Heart left ventricle (tissue), 16 donors: ENCODE results near the gene FANCI. TPM values are rescaled to one million over a fixed set of nuclear protein-coding genes. Genes with fewer than 3 reads are reported as not detected.

Experiments
- ATAC-seq, 4 donors: fragments of 200-7000 bp; cut with Tn5 transposase; one replicate each; pipeline ENCODE4 v1.9.1; 2020 to 2022; ENCODE audit warnings: moderate library complexity in 4 of 4, mild to moderate bottlenecking in 3 of 4, moderate number of reproducible peaks in 1 of 4
- DNase-seq, 5 donors: peaks; one replicate each; pipeline ENCODE4 v3.0.0-alpha.2; 2020
- H3K27ac ChIP-seq, 12 donors: fragments of 200-600 bp; sonication (generic) in 4 of 12; one replicate each; pipeline versions ENCODE4 v1.5.0 to v1.8.0; 2016 to 2022; ENCODE audit warnings: mild to moderate bottlenecking in 2 of 12
- H3K27me3 ChIP-seq, 9 donors: fragments of 200-600 bp; sonication (generic) in 2 of 9; one replicate each; pipeline versions ENCODE4 v1.5.1 to v1.8.0; 2016 to 2022; ENCODE audit warnings: mild to moderate bottlenecking in 3 of 9
- H3K36me3 ChIP-seq, 9 donors: fragments of 200-600 bp; sonication (generic) in 2 of 9; one replicate each; pipeline versions ENCODE4 v1.5.0 to v1.8.0; 2018 to 2022; ENCODE audit warnings: mild to moderate bottlenecking in 2 of 9
- H3K4me1 ChIP-seq, 12 donors: fragments of 200-600 bp; sonication (generic) in 4 of 12; one replicate each; pipeline versions ENCODE4 v1.5.0 to v1.8.0; 2016 to 2022; ENCODE audit warnings: mild to moderate bottlenecking in 3 of 12
- H3K4me3 ChIP-seq, 12 donors: fragments of 200-600 bp; sonication (generic) in 4 of 12; one replicate each; pipeline versions ENCODE4 v1.5.0 to v1.8.0; 2017 to 2022; ENCODE audit warnings: mild to moderate bottlenecking in 9 of 12, moderate library complexity in 4 of 12
- H3K9me3 ChIP-seq, 12 donors: fragments of 200-600 bp; sonication (generic) in 4 of 12; one replicate each; pipeline versions ENCODE4 v1.5.0 to v1.8.0; 2016 to 2022; ENCODE audit warnings: mild to moderate bottlenecking in 1 of 12
- POLR2A ChIP-seq, 2 donors: fragments of 450-650 bp; IDR thresholded peaks; one replicate each; pipeline ENCODE4 v1.6.1; 2017; ENCODE audit warnings: antibody characterized with exemption in 2 of 2, mild to moderate bottlenecking in 2 of 2, moderate library complexity in 2 of 2
- WGBS, 4 donors: extraction: QIAGEN DNeasy Blood & Tissue Kit in 2 of 4; methylation state at CpG; one replicate each; pipeline versions ENCODE4 v1.1.5 to v1.1.7; 2013 to 2018; 5-methylcytosine and 5-hydroxymethylcytosine counted together
- intact Hi-C, 10 donors: fragments of 100-400 bp; cut with DNase I; formaldehyde crosslinking; loops; one replicate each; pipeline versions ENCODE4 v1.11.1 to v1.14.2; 2022
- polyA plus RNA-seq, 2 donors: library from polyadenylated mRNA; stranded (reverse); fragments of 200-250 nt; gene quantifications; one replicate each; pipeline ENCODE4 v1.2.3, GENCODE V29; 2013
- total RNA-seq, 9 donors: library from RNA; depleted of rRNA in 2 of 9; stranded (reverse); fragments of >200 nt in 2 of 9; fragmentation: NEBNext Ultra II Directional in 3 of 9; extraction: Animal tissue kit (Norgen Biotek cat#: 25700) in 3 of 9; gene quantifications; one replicate each; pipeline versions ENCODE4 v1.1.0 to v1.2.4, GENCODE V29; 2016 to 2023
- TF ChIP-seq, protein P1 (sequence below), 12 donors: fragments of 200-600 bp; sonication (generic) in 4 of 12; IDR thresholded peaks; one replicate each; pipeline versions ENCODE4 v1.5.0 to v1.8.0; 2018 to 2022; ENCODE audit warnings: antibody characterized with exemption in 12 of 12, mild to moderate bottlenecking in 5 of 12
- donor health status: ischemic (EF 13 %, LVEDD 7.1; RV severe dilation, severe dysfunction).
- donor health status: healthy with polysubstance abuse.
- donor health status: DM: no; HTN: yes; CAD: no.
- donor health status: DM: no; HTN: no; CAD: no.
- donor health status: ischemic (EF 25% LVEDD 6.9; RV normal size, moderate dysfunction).
- donor health status: ischemic (EF 25% LVEDD 5.7; RV mildly dilated, moderate dysfunction).
- donor health status: healthy.
- donor health status: DM: yes; HTN: yes; CAD: no.
- donor health status: ischemic (EF 35%, LVEDD 5.7; RV mildly dilated, moderate dysfunction).
- donor health status: nonischemic (EF 11% LVEDD 7.7; RV severe dilation, severe dysfunction).
- donor health status: DM: yes; HTN: yes; CAD: no.
- donor health status: PGD.
- donor health status: ischemic (EF 29% LVEDD 5.4; RV normal size, mild dysfunction).
- donor health status: nonischemic (EF 23%, LVEDD 6.1; RV moderate dilation, normal function).

Gene FANCI
- total and polyA plus RNA-seq, 11 donors: 0.42 to 10.3 (median 1.9) TPM

DNA sequence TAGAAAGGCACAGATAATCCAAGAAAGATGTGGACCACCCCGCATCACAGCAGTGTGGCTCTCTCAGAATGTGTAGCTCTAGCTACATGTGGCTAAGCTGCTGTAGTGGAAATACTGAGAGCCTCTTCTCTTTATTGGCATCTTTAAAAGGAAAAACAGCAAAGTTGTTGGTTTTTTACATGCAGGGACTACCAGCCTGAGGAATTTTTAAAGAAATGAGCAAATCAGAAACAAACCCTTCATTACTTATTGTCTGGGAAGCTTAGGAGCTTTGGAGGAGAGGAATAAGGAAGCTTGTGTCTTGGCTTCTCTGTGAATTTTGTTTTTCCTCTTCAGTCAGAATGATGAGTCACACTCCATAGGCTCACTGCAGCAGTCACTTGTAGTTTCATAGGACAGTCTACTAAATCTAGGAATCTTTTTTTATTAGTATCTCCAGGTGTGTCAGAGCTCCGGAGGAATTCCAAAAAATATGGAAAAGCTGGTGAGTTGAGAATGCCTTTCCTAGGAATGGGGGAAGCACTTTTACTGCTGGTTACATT is 63.3 kb downstream of the FANCI start:
- Histone ChIP-seq H3K4me3 (no peak overlapping the region), H3K9me3 (no peaks in the 10 kb centered on the region), H3K4me1 (peaks cover 0 to 15% (median 0%) of the 10 kb centered on the region in 12 donors), H3K27me3 (no peaks in the 10 kb centered on the region), H3K27ac (no peak overlapping the region), H3K36me3 (peaks cover 0 to 47% (median 0%) of the 10 kb centered on the region in 9 donors)
- DNase-seq (no peak), ATAC-seq (no peak)
- intact Hi-C loops: loop anchor here in 3 of 10 donors (10.0 kb wide), 1 partner anchor 102 kb away; no protein-coding TSS in a partner anchor
- WGBS, 4 donors: 92 to 96% (median 96%) methylated on average over 2 of the region's 2 CpGs
- TF ChIP-seq, protein P1, sequence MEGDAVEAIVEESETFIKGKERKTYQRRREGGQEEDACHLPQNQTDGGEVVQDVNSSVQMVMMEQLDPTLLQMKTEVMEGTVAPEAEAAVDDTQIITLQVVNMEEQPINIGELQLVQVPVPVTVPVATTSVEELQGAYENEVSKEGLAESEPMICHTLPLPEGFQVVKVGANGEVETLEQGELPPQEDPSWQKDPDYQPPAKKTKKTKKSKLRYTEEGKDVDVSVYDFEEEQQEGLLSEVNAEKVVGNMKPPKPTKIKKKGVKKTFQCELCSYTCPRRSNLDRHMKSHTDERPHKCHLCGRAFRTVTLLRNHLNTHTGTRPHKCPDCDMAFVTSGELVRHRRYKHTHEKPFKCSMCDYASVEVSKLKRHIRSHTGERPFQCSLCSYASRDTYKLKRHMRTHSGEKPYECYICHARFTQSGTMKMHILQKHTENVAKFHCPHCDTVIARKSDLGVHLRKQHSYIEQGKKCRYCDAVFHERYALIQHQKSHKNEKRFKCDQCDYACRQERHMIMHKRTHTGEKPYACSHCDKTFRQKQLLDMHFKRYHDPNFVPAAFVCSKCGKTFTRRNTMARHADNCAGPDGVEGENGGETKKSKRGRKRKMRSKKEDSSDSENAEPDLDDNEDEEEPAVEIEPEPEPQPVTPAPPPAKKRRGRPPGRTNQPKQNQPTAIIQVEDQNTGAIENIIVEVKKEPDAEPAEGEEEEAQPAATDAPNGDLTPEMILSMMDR (IDR thresholded peaks at IDR 0.05): no peak
- TF ChIP-seq POLR2A (IDR thresholded peaks at IDR 0.05): no peak

DNA sequence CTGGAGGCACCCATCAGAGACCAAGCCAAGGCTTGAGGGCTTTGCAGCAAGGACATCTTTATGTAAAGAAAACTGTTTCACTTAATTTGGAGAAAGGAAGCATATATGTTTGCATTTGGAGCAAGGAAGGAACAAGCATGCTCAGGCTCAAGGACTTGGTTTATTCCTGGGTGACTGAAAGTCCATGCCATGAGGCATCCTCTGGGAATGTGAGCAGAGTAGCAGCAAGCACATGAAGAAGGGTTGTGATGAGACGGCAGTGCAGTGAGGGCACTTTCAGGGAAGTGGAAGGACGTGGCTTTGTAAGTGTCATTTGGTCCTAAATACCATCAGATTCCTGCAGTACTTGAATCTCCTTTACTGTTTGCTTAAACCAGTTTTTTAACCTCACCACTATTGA is 64.0 kb downstream of the FANCI start:
- TF ChIP-seq POLR2A (IDR thresholded peaks at IDR 0.05): no peak
- TF ChIP-seq, protein P1 (IDR thresholded peaks at IDR 0.05): no peak
- ATAC-seq (no peak), DNase-seq (no peak)
- intact Hi-C loops: loop anchor here in 3 of 10 donors (10.0 kb wide), 1 partner anchor 103 kb away; no protein-coding TSS in a partner anchor
- Histone ChIP-seq H3K4me3 (no peak overlapping the region), H3K36me3 (peaks cover 0 to 53% (median 0%) of the 10 kb centered on the region in 9 donors), H3K27ac (no peak overlapping the region), H3K9me3 (no peaks in the 10 kb centered on the region), H3K27me3 (no peaks in the 10 kb centered on the region), H3K4me1 (peaks cover 0 to 15% (median 0%) of the 10 kb centered on the region in 12 donors)
- 90 to 95% (median 95%) methylated on average over 2 of the region's 2 CpGs for WGBS, 4 donors

DNA sequence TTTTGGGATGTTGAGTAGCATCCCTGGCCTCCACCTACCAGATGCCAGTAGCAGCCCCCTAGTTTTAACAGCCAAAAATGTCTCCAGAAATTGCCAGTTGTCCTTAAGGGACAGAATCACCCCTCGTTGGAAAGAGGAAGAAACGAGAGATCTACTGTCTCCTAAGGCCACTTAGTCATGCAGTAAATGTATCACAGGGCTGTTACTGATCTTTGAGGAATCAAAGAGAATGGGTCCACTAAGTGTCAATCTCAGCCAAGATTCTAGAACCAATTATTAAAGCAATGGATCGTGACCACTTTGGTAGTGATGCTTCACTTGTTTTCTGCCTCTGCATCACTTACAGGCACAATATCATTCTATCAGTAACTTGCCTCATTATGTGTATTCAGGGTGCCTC is 64.5 kb downstream of the FANCI start:
- 60 to 64% (median 62%) methylated on average over 3 of the region's 3 CpGs for WGBS, 4 donors
- Histone ChIP-seq H3K27ac (no peak overlapping the region), H3K4me1 (peaks cover 0 to 15% (median 0%) of the 10 kb centered on the region in 12 donors), H3K4me3 (no peak overlapping the region), H3K9me3 (no peaks in the 10 kb centered on the region), H3K27me3 (no peaks in the 10 kb centered on the region), H3K36me3 (peaks cover 0 to 55% (median 0%) of the 10 kb centered on the region in 9 donors)
- ATAC-seq (no peak), DNase-seq (no peak)
- TF ChIP-seq, protein P1 (IDR thresholded peaks at IDR 0.05): no peak
- no peak for TF ChIP-seq POLR2A (IDR thresholded peaks at IDR 0.05)
- intact Hi-C loops: loop anchor here in 3 of 10 donors (10.0 kb wide), 1 partner anchor 103 kb away; no protein-coding TSS in a partner anchor

GRCh38 chr15:89309993-89310392 is 66.2 kb downstream of the FANCI start:
- Histone ChIP-seq H3K36me3 (peaks cover 0 to 45% (median 3%) of the 10 kb centered on the region in 9 donors), H3K9me3 (no peaks in the 10 kb centered on the region), H3K4me3 (no peak overlapping the region), H3K27me3 (no peaks in the 10 kb centered on the region), H3K27ac (no peak overlapping the region), H3K4me1 (peaks cover 0 to 15% (median 0%) of the 10 kb centered on the region in 12 donors)
- TF ChIP-seq, protein P1 (IDR thresholded peaks at IDR 0.05): no peak
- TF ChIP-seq POLR2A (IDR thresholded peaks at IDR 0.05): no peak
- WGBS, 4 donors: 33 to 55% (median 48%) methylated on average over 2 of the region's 2 CpGs
- intact Hi-C loops: loop anchor here in 3 of 10 donors (10.0 kb wide), 1 partner anchor 105 kb away; no protein-coding TSS in a partner anchor
- ATAC-seq: no peak
- no peak for DNase-seq
